Bronchial epithelial cell (primary cell): ENCODE measurements around the gene DMPK. TPM values are rescaled to one million over a fixed set of nuclear protein-coding genes. Genes with fewer than 3 reads are reported as not detected.
"Not testable (repeated sequence)": the region's sequence is repeated elsewhere in the genome, so short reads cannot be mapped to it uniquely, and the experiment has no call there.

Experiments
- DNase-seq: peaks from one replicate; pipeline ENCODE4 v3.0.0-alpha.2; 2010; ENCODE audit warnings: low read depth
- FAIRE-seq: peaks from 2 replicates; lab custom pipeline; 2011; peaks lifted over from hg19 to GRCh38; lab: Jason Lieb, UNC
- H3K27me3 ChIP-seq: 2 replicates; pipeline ENCODE4 v1.5.1; 2011; ENCODE audit warnings: low read length; ENCODE audit not compliant: control insufficient read depth, insufficient read depth
- H3K36me3 ChIP-seq: 2 replicates; pipeline ENCODE4 v1.5.1; 2011; ENCODE audit warnings: low read length; ENCODE audit not compliant: control insufficient read depth, insufficient read depth
- H3K4me3 ChIP-seq: 2 replicates; pipeline ENCODE4 v1.5.1; 2011; ENCODE audit warnings: mild to moderate bottlenecking, low read depth, low read length, control low read depth
- total RNA-seq: library from RNA; depleted of rRNA; stranded (reverse); fragments of >200 nt; gene quantifications from 2 replicates; pipeline ENCODE4 v1.2.1, GENCODE V29; 2014
- TF ChIP-seq, protein P1 (sequence below): IDR thresholded peaks from 2 replicates; pipeline ENCODE4 v1.5.1; 2011; ENCODE audit warnings: mild to moderate bottlenecking, moderate library complexity, low read length, control low read depth, inconsistent platforms; ENCODE audit not compliant: insufficient read depth, severe bottlenecking

The DMPK gene
- total RNA-seq, 1 donor from 2014 or later, result 4.7 TPM

GRCh38 chr19:45804140-45804958, 22.1 kb upstream of the DMPK start:
- Histone ChIP-seq H3K27me3 (no peaks in the 10 kb centered on the region), H3K36me3 (no peaks in the 10 kb centered on the region), H3K4me3 (no peak overlapping the region)
- no peak for DNase-seq
- TF ChIP-seq, protein P1, sequence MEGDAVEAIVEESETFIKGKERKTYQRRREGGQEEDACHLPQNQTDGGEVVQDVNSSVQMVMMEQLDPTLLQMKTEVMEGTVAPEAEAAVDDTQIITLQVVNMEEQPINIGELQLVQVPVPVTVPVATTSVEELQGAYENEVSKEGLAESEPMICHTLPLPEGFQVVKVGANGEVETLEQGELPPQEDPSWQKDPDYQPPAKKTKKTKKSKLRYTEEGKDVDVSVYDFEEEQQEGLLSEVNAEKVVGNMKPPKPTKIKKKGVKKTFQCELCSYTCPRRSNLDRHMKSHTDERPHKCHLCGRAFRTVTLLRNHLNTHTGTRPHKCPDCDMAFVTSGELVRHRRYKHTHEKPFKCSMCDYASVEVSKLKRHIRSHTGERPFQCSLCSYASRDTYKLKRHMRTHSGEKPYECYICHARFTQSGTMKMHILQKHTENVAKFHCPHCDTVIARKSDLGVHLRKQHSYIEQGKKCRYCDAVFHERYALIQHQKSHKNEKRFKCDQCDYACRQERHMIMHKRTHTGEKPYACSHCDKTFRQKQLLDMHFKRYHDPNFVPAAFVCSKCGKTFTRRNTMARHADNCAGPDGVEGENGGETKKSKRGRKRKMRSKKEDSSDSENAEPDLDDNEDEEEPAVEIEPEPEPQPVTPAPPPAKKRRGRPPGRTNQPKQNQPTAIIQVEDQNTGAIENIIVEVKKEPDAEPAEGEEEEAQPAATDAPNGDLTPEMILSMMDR, result no peak
- FAIRE-seq, result no peak

DNA sequence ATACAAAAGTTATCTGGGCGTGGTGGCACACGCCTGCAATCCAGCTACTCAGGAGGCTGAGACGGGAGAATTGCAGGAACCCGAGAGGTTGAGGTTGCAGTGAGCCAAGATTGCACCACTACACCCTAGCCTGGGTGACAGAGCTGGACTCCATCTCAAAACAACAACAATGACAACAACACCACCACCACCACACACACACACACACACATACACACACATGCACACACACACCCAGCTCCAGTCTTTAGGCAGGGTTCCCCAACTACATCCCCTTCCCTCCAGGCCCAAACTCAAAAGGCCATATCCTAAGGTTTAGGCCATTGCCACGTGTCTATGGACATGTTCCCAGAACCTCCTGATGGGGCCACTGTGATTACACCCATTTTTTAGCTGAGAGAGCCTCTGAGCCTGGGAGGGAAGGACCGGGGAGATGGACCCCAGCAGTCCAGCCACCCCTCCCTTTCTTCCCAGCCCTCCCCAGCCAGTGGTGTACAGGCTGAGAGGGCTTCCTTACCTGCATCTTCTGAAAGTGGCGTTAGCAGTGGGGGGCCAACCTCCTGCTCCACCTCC, 19.4 kb upstream of the DMPK start:
- Histone ChIP-seq H3K27me3 (no peaks in the 10 kb centered on the region), H3K36me3 (no peaks in the 10 kb centered on the region), H3K4me3 (no peak overlapping the region)
- no peak for DNase-seq
- TF ChIP-seq, protein P1, result no peak
- peak; percentile 87 for FAIRE-seq

DNA sequence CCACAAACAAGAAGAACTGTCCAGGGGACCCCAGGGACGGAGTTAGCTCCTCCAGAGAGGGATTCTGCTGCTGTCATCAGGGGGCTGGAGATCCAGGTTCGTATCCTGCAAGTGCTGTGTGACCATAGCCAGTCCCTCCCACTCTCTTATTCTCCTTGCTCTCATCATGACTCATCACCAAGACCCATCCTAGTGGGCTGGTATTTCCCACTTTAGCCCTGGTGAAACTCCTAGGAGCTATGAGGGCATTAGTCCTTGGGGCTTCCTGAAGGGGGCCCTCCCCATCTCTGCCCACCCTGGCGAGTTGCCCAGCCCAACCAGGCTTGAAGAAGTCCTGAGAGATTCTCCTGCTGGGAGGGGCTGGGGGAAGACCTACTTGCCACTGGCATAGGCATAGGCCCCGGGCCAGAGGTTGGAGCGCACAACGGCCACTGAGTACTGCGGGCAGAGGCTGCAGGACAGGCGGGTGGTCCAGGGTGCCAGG, 17.8 kb upstream of the DMPK start:
- Histone ChIP-seq H3K27me3 (no peaks in the 10 kb centered on the region), H3K4me3 (no peak overlapping the region), H3K36me3 (no peaks in the 10 kb centered on the region)
- DNase-seq (peak; percentile 42), FAIRE-seq (peak; percentile 55)
- TF ChIP-seq, protein P1, result no peak

DNA sequence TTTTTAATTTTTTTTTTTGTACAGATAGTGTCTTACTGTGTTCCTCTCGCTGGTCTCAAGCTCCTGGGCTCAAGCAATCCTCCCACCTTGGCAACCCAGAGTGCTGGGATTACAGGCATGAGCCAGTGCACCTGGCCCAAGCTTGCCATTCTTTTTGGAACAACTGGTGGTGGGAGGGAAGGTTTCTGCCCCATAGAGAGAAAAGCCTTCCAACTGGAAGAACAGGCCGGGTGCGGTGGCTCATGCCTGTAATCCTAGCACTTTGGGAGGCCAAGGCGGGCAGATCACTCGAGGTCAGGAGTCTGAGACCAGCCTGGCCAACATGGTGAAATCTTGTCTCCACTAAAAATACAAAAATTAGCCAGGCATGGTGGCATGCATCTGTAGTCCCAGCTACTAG, 17.3 kb upstream of the DMPK start:
- FAIRE-seq, DNase-seq: not testable (repeated sequence)

DNA sequence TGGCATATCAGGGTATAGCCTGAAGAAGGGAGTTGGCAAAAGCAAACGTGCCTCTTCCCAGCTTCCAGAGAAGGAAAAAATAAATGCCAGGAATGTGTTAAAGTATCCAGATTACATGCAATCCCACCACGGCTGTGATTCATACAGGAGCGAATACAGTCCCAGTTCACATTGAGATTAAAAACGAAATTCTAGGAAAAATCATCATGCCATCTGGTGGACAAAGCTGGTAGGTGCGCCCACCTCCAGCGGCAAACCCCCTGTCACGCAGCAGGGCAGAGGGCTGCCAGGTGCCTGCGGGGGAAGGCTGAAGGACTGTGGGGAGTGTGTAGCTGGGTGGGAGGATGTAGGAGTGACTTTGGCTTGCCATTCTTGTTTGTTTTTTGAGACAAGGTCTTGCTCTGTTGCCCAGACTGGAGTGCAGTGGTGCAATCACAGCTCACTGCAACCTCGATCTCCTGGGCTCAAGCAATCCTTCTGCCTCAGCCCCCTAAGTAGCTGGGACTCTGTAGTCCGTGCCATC, 16.8 kb upstream of the DMPK start:
- DNase-seq, result peak; percentile 50
- no peaks in the 10 kb centered on the region for H3K27me3 ChIP-seq
- H3K4me3 ChIP-seq, result no peak overlapping the region
- TF ChIP-seq, protein P1, result peak; percentile 70
- no peaks in the 10 kb centered on the region for H3K36me3 ChIP-seq
- FAIRE-seq, result peak; percentile 73

More for the DNA sequence above, 17.3 kb upstream of the DMPK start:
- H3K36me3 ChIP-seq, H3K27me3 ChIP-seq, H3K4me3 ChIP-seq: not testable (repeated sequence)

- Histone ChIP-seq H3K4me3 (no peak overlapping the region), H3K27me3 (no peaks in the 10 kb centered on the region), H3K36me3 (peaks cover 3% of the 10 kb centered on the region)
- TF ChIP-seq, protein P1, result no peak
- DNase-seq, result no peak
- FAIRE-seq, result no peak
Observed at GRCh38 chr19:45794627-45795026, 12.3 kb upstream of the DMPK start.
